GM18873 (cell line): ENCODE data around the gene CD8A.
A peak's percentile ranks its signal among the peaks of the same experiment; 100 is the strongest.

Source experiments
- ATAC-seq: cut with Tn5 transposase; IDR thresholded peaks from one replicate; pipeline ENCODE4 v1.9.1; 2021; ENCODE audit warnings: mild to moderate bottlenecking, moderate library complexity, moderate number of reproducible peaks; ENCODE audit not compliant: unreplicated experiment, low FRiP score

Gene CD8A

GRCh38 chr2:86809481-86810121 is 18.9 kb upstream of the CD8A start:
- ATAC-seq, result no peak

GRCh38 chr2:86808315-86809161 is 17.8 kb upstream of the CD8A start:
- ATAC-seq, result peak; percentile 96

- ATAC-seq, result no peak
These were observed 17.0 kb upstream of the CD8A start for GRCh38 chr2:86807468-86808275.

GRCh38 chr2:86807133-86807467 is 16.4 kb upstream of the CD8A start:
- no peak for ATAC-seq

- ATAC-seq, result no peak
These were observed 15.5 kb upstream of the CD8A start for GRCh38 chr2:86806059-86806857.

- no peak for ATAC-seq
These were observed 10.3 kb upstream of the CD8A start for GRCh38 chr2:86800856-86801567.

- no peak for ATAC-seq
These were observed 4.1 kb upstream of the CD8A start for GRCh38 chr2:86794861-86795260.

GRCh38 chr2:86793752-86794151 is 3.0 kb upstream of the CD8A start:
- no peak for ATAC-seq

GRCh38 chr2:86791573-86791972 is 860 bp upstream of the CD8A start:
- no peak for ATAC-seq

- no peak for ATAC-seq
These were observed 508 bp downstream of the CD8A start for GRCh38 chr2:86790134-86790675.

GRCh38 chr2:86789687-86790133 is 1.0 kb downstream of the CD8A start:
- ATAC-seq, result no peak

GRCh38 chr2:86788881-86789686 is 1.6 kb downstream of the CD8A start:
- no peak for ATAC-seq

- ATAC-seq, result no peak
These were observed 2.5 kb downstream of the CD8A start for GRCh38 chr2:86788165-86788564.

- ATAC-seq, result no peak
These were observed 3.0 kb downstream of the CD8A start for GRCh38 chr2:86787736-86788135.

- ATAC-seq, result no peak
These were observed 4.6 kb downstream of the CD8A start for GRCh38 chr2:86786001-86786536.

GRCh38 chr2:86785456-86785855 is 5.3 kb downstream of the CD8A start:
- no peak for ATAC-seq

- ATAC-seq, result peak; percentile 96
These were observed 6.9 kb downstream of the CD8A start for GRCh38 chr2:86783615-86784339.

GRCh38 chr2:86782748-86783147 is 8.0 kb downstream of the CD8A start:
- ATAC-seq, result no peak
